Keratinocyte (primary cell): ENCODE results near the gene IFNAR2.

Experiments
- CTCF ChIP-seq, 3 experiments: IDR thresholded peaks in 1 of 3; conservative IDR thresholded peaks in 1 of 3; optimal IDR thresholded peaks in 1 of 3; 2 replicates in 2 of 3; 3 replicates in 1 of 3; pipeline versions ENCODE3 to v1.5.1; 2011; ENCODE audit warnings: low read length in 3 of 3, mild to moderate bottlenecking in 3 of 3, moderate library complexity in 2 of 3, control low read depth in 1 of 3, inconsistent platforms in 1 of 3; ENCODE audit not compliant: insufficient read depth in 2 of 3; ENCODE audit errors: extremely low read depth in 1 of 3
- EZH2 ChIP-seq: IDR thresholded peaks from one replicate; pipeline ENCODE4 v1.6.1; 2012; ENCODE audit warnings: inconsistent platforms, mild to moderate bottlenecking, low read length, moderate library complexity

- no peak for TF ChIP-seq CTCF (optimal IDR thresholded peaks at IDR 0.05 in 1 of 3, IDR thresholded peaks at IDR 0.05 in 1 of 3, conservative IDR thresholded peaks at IDR 0.05 in 1 of 3; ENCODE audit: extremely low read depth in 1 of 3, insufficient read depth in 2 of 3, low read length in 3 of 3)
- TF ChIP-seq EZH2: no peak
Observed at GRCh38 chr21:33246963-33247362, 17.2 kb downstream of the IFNAR2 start.
